Endodermal cell (in vitro differentiated cells): ENCODE measurements around the gene SHROOM4. TPM values are rescaled to one million over a fixed set of nuclear protein-coding genes. Genes with fewer than 3 reads are reported as not detected.

Experiments
- DNase-seq: peaks from one replicate; pipeline ENCODE4 v3.0.0-alpha.2; 2017
- H3K27ac ChIP-seq: 2 replicates; pipeline ENCODE4 v1.5.1; 2013; ENCODE audit warnings: mild to moderate bottlenecking, low read depth, low read length, moderate library complexity
- H3K27me3 ChIP-seq: 2 replicates; pipeline ENCODE4 v1.6.1; 2013; ENCODE audit warnings: mild to moderate bottlenecking, low read length, moderate library complexity; ENCODE audit not compliant: insufficient read depth, control insufficient read depth, poor library complexity, severe bottlenecking
- H3K36me3 ChIP-seq: 2 replicates; pipeline ENCODE4 v1.7.0; 2013; ENCODE audit warnings: mild to moderate bottlenecking, low read length, moderate library complexity; ENCODE audit not compliant: control insufficient read depth, insufficient read depth
- H3K4me1 ChIP-seq: one replicate; pipeline ENCODE4 v1.7.0; 2013; ENCODE audit warnings: low read length; ENCODE audit not compliant: control insufficient read depth, insufficient read depth
- H3K4me3 ChIP-seq: 2 replicates; pipeline ENCODE4 v1.5.1; 2013; ENCODE audit warnings: mild to moderate bottlenecking, low read length, moderate library complexity
- H3K9ac ChIP-seq: 2 replicates; pipeline ENCODE4 v1.6.1; 2013; ENCODE audit warnings: mild to moderate bottlenecking, low read length, moderate library complexity; ENCODE audit not compliant: poor library complexity, severe bottlenecking; ENCODE audit errors: extremely low read depth
- H3K9me3 ChIP-seq: 2 replicates; pipeline ENCODE4 v1.6.1; 2013; ENCODE audit warnings: mild to moderate bottlenecking, low read length, moderate library complexity; ENCODE audit not compliant: control insufficient read depth
- H3K27ac Mint-ChIP-seq: 2 replicates; pipeline ENCODE4 v1.8.0; 2020; ENCODE audit warnings: mixed read lengths
- H3K27me3 Mint-ChIP-seq: 2 replicates; pipeline ENCODE4 v1.8.0; 2021; ENCODE audit warnings: mild to moderate bottlenecking, mixed read lengths; ENCODE audit not compliant: insufficient read depth
- H3K36me3 Mint-ChIP-seq: 2 replicates; pipeline ENCODE4 v1.8.0; 2020; ENCODE audit warnings: low read depth, mixed read lengths
- H3K4me1 Mint-ChIP-seq: 2 replicates; pipeline ENCODE4 v1.8.0; 2020; ENCODE audit warnings: mixed read lengths
- H3K4me3 Mint-ChIP-seq: 2 replicates; pipeline ENCODE4 v1.8.0; 2020; ENCODE audit warnings: mild to moderate bottlenecking, moderate library complexity, mixed read lengths
- H3K9me3 Mint-ChIP-seq: 2 replicates; pipeline ENCODE4 v1.8.0; 2020; ENCODE audit warnings: mild to moderate bottlenecking, mixed read lengths
- WGBS, 2 experiments: methylation state at CpG; one replicate each; pipeline versions ENCODE4 v1.1.5 to v1.1.7; 2013; ENCODE audit warnings: missing lambda C conversion rate in 2 of 2, mixed read lengths in 1 of 2; ENCODE audit not compliant: insufficient coverage in 1 of 2, insufficient read length in 1 of 2; 5-methylcytosine and 5-hydroxymethylcytosine counted together
- total RNA-seq, 2 donors: library from RNA; stranded (reverse); fragmentation: NEBNext Ultra II Directional in 1 of 2; extraction: Animal tissue kit (Norgen Biotek cat#: 25700) in 1 of 2; gene quantifications; 2 replicates in 1 of 2; 3 replicates in 1 of 2; pipeline ENCODE4 v1.2.1, GENCODE V29; 2021
- TF ChIP-seq, protein P1 (sequence below): fragments of 200-600 bp; sonication (generic); conservative IDR thresholded peaks from 2 replicates; pipeline ENCODE4 v1.5.0; 2021; ENCODE audit warnings: antibody characterized with exemption, mild to moderate bottlenecking

The SHROOM4 gene
- total RNA-seq, 2 donors from 2014 or later, result 17.7 to 20.5 TPM

DNA sequence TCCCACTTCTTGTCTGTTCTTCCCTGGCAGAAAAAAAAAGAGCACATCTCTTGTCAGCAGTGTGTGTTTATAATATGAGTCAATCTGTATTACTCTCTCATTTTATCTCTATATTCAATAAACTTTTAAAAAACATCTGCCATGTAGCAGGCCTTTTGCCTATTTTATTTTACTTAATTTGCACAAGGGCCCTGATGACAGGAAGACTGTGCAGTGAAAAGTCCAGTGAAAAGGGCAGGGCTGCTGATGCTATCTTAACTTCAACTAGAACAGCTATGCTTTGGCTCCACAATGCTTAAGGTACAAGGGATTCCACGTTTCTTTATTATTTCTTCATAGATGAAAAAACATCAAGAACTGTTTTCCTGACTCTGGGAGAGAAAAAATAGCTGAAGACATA lies 246.4 kb downstream of the SHROOM4 start:
- Mint-ChIP-seq H3K4me1 (peaks cover 4% of the 10 kb centered on the region), H3K27ac (no peak overlapping the region), H3K9me3 (peaks cover 34% of the 10 kb centered on the region), H3K4me3 (no peak overlapping the region), H3K36me3 (no peaks in the 10 kb centered on the region), H3K27me3 (peaks cover 32% of the 10 kb centered on the region)
- H3K27me3 ChIP-seq, result no peaks in the 10 kb centered on the region
- H3K36me3 ChIP-seq, result no peaks in the 10 kb centered on the region
- TF ChIP-seq, protein P1, sequence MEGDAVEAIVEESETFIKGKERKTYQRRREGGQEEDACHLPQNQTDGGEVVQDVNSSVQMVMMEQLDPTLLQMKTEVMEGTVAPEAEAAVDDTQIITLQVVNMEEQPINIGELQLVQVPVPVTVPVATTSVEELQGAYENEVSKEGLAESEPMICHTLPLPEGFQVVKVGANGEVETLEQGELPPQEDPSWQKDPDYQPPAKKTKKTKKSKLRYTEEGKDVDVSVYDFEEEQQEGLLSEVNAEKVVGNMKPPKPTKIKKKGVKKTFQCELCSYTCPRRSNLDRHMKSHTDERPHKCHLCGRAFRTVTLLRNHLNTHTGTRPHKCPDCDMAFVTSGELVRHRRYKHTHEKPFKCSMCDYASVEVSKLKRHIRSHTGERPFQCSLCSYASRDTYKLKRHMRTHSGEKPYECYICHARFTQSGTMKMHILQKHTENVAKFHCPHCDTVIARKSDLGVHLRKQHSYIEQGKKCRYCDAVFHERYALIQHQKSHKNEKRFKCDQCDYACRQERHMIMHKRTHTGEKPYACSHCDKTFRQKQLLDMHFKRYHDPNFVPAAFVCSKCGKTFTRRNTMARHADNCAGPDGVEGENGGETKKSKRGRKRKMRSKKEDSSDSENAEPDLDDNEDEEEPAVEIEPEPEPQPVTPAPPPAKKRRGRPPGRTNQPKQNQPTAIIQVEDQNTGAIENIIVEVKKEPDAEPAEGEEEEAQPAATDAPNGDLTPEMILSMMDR, result no peak
- 44% methylated on average over 1 of the region's 1 CpG; no CpG with 5 or more reads in 1 of the 2 experiments for WGBS, 2 experiments
- H3K9me3 ChIP-seq, result no peaks in the 10 kb centered on the region
- no peaks in the 10 kb centered on the region for H3K4me1 ChIP-seq
- no peak for DNase-seq
- H3K27ac ChIP-seq, result no peak overlapping the region
- H3K4me3 ChIP-seq, result no peak overlapping the region
- no peak overlapping the region for H3K9ac ChIP-seq

DNA sequence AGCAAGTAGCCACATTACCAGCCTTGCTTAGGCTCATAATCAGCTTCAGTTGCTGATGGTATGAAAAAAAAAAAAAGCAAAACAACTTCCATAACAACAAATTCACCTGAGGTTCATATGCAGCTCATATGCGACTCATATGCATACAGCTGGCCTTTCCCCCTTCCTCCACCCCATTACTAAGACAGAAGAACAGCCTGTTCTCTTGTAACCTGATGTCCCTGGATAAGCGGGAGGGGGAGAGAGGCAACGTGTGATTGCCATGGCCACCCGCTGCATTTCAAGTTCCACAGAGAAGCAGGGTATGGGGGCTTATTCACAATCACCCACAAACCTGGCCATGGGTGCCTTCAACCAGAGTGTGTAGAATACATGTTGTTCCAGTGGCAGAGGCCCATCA lies 248.3 kb downstream of the SHROOM4 start:
- H3K27me3 Mint-ChIP-seq, result peaks cover 51% of the 10 kb centered on the region
- Histone ChIP-seq H3K27me3 (peaks cover 13% of the 10 kb centered on the region), H3K27ac (no peak overlapping the region), H3K36me3 (no peaks in the 10 kb centered on the region), H3K9ac (no peak overlapping the region), H3K4me3 (no peak overlapping the region), H3K4me1 (no peaks in the 10 kb centered on the region), H3K9me3 (no peaks in the 10 kb centered on the region)
- H3K36me3 Mint-ChIP-seq, result no peaks in the 10 kb centered on the region
- WGBS, 2 experiments, result 77% methylated on average over 4 of the region's 4 CpGs; no CpG with 5 or more reads in 1 of the 2 experiments
- no peak overlapping the region for H3K4me3 Mint-ChIP-seq
- no peak for DNase-seq
- H3K27ac Mint-ChIP-seq, result no peak overlapping the region
- H3K9me3 Mint-ChIP-seq, result peaks cover 42% of the 10 kb centered on the region
- TF ChIP-seq, protein P1, result no peak
- peaks cover 4% of the 10 kb centered on the region for H3K4me1 Mint-ChIP-seq

Other genes starting within 250 kb of the SHROOM4 start
- gene BMP15, start 96.5 kb upstream of the SHROOM4 start, total RNA-seq, result not detected